Fibroblast of skin of left quadriceps (primary cell): ENCODE results near the gene RALGPS2.

Experiments
- DNase-seq, 2 experiments: peaks; one replicate each; pipeline ENCODE4 v3.0.0-alpha.2; 2013; ENCODE audit warnings: low read depth in 2 of 2

Gene RALGPS2

GRCh38 chr1:178918955-178919354, 193.9 kb downstream of the RALGPS2 start:
- DNase-seq = no peak

DNA sequence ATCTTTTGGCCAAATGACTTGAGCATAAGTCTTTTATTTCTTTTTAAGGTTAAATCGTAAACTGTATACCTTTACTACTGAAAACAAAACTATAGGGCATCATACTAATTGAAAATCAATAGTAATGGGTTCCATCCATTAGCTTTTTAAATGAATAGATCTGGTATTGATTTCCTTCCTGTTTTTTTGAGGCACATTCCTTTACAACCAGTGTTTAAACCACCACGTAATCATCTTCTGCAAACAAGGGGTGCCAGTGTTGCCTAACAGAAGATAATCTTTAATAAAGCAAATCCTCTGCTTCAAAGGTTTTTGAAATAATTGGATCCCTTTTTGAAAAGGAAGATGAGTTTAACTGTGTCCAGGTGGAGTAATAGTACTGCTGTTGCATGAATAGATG, 194.5 kb downstream of the RALGPS2 start:
- no peak for DNase-seq

DNA sequence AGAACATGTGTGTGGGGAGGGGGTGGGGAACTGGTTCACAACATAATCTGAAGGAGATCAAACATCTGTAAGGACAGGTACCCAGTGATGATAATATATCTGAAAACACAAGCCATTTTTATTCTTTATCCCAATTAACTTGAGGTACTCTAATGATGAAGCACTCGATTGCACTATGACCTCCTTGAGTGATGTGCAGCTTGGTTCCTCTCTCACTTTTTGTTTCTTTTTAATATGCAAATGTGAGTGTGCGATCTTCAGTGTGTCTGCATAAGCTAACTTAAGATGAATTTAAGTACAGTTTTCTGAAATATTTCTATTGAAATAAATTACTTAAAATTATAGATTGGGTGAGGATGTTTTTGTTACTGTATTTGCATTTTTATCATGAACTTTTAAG, 196.5 kb downstream of the RALGPS2 start:
- no peak for DNase-seq

- no peak for DNase-seq
These were observed 198.5 kb downstream of the RALGPS2 start for GRCh38 chr1:178923512-178923911.

GRCh38 chr1:178926046-178926445, 201.0 kb downstream of the RALGPS2 start:
- DNase-seq = no peak

- DNase-seq = no peak
These were observed 202.0 kb downstream of the RALGPS2 start for GRCh38 chr1:178927003-178927402.

DNA sequence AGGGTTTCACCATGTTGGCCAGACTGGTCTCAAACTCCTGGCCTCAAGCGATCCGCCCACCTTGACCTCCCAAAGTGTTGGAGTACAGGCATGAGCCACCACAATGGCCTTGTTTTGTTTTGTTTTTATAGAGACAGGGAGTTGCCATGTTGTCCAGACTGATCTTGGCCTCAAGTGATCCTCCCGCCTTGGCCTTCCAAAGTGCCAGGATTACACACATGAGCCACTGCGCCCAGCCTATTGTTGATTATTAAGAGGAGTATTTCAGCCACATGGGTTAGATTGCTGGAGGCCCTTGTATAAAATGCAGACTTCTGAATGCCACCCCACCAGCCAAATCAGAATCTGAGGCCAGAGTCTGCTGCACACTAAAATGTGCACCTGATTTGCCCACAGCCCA, 203.0 kb downstream of the RALGPS2 start:
- no peak for DNase-seq

- DNase-seq = no peak
These were observed 203.9 kb downstream of the RALGPS2 start for GRCh38 chr1:178928976-178929375.

DNA sequence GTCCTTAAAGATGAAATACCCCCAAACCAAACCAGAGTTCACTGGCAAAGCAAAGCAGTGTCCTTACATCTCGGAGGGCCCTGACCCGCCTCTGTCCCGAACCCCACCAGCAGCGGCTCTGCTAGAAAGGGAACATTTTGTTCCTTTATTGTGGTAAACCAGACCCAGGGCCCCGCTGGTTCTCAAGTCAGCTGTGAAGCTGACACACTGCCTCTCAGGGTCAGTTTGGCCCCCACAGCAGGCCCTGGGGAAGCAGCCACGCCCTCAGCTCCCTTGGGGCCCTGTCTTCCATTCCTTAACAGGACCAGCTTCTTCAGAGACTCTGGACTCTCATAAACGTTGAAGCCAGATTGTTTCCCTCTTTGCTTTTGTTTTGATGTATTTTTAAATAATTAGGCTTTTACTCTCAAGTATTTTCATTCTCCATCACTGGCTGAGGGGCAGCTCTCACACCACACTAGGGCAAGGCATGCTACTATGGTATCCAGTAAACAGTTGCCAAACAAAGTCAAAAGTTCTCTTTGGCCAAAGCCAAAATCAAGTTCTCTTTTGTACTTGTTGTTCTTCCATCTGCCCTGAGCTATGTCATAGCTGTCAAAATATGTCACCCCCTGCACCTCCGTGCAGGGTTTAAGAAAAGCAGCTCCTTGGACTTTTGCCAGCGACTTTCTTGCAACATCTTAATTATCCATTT, 207.0 kb downstream of the RALGPS2 start:
- peak; percentile 20 to 27 for DNase-seq

DNA sequence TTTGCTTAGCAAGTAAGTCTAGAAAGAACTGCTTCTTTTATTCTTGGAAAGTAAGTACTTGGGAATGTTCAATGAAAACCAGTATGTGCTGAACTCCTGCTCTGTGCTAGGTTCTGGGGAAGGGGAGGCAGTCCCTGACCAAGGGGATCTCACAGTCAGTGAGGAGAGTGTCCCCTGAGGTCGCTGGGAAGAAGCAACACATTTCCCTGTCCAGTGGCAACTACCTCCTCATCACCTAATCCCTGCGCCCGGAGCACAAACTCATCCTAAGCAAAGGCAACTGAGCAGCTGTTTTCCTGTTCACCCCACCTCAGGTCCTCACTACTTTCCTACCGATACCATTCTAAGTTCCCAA, 207.5 kb downstream of the RALGPS2 start:
- DNase-seq = no peak

DNA sequence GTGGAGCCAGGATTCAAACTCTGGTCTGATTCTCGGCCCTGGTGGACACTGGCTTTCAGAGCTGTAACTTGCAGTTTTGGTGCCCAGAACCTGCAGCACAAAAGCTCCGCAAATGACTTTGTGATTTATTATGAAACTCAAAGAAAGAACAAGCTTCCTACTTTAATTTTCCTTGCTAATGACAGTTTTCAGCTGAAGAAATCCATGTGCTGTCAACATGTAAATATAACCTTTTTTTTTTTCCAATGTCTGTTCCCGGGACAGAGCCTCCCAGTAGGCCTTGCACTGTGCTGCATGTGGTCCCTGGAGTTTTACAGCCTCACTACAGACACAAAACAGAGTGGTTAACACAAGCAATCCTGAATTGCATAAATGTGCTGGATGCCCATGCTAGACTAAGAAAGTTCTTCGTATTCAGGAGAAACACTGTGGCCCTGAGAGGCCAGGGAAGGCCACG, 208.1 kb downstream of the RALGPS2 start:
- no peak for DNase-seq

GRCh38 chr1:178933709-178934490, 208.9 kb downstream of the RALGPS2 start:
- no peak for DNase-seq

DNA sequence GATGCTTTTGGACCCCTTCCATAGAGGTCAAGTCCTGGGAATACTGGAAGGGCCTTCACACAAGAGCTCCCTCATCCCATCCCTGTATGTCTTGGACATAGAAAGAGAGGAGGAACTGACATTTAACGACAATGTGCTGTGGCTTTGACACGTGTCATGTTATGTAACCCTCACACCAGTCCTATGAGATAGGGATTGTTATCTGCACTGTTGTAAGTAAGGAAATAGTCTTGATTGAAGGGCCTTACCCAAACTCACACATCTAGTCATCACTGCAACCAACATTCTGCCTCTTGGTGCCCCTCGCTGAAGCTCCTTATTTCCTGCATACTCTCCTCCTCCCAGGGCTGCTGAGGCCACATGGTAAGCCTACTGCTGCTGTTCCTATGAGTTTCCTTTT, 209.5 kb downstream of the RALGPS2 start:
- DNase-seq = no peak

DNA sequence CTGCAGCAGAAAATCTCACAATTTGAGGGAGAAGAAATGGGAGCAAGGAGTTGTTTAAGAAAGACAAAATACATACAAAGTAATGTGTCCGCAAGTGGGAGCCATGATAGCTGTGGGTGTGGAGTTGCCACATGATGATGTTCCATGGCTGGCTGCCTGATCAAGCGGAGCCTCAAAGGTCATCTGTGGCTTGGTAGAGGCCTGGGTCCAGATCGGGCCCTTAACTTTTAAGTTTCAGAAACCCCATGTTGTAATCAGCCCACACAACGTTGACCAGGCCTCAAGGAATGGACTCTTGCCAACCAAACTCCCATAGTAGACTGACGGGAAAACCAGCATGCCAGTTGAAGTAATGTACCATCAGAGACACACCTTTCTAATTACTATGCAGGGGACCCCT, 210.6 kb downstream of the RALGPS2 start:
- no peak for DNase-seq

- DNase-seq = no peak
These were observed 212.7 kb downstream of the RALGPS2 start for GRCh38 chr1:178937695-178938094.

DNA sequence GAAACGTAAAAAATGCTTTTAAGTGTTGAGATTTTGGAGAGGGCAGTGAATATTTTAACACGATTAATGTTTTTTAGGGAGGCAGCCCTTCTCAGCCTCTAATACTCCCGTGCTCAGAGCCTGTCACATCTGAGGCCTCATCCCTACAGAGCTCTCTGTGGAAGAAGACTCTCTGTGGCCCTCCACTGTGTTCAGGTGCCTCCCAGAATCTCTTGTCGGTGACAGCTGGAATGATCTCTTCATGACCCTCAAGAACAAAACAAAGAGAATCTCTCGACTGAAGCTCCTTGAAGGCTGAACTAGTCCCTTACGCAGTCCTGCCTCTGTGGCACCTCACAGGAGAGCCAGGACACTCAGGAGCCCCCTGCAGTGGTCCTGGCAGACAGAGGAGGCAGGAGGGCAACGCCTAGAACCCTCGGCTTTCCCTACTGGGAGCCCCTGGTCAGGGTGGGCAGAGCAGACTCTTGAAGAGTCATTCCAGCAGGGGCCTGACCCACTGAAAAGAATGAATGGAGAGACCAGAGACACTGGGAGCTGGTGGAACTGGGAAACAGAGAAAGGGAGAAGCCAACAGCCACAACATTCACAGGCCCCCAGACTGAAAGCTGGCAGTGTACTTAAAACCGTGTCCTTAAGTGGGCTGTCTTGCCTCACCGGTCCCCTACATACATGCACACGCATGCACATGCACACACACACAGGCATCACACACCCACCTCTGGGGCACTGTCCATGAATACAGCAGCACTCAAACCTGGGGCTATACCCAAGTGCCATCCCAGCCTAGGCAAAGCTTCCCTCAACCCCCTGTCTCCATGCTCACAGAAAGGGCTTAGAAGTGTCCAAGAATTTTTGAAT, 213.3 kb downstream of the RALGPS2 start:
- no peak for DNase-seq

- DNase-seq = peak; percentile 60 to 64
These were observed 213.9 kb downstream of the RALGPS2 start for GRCh38 chr1:178938959-178939317.

DNA sequence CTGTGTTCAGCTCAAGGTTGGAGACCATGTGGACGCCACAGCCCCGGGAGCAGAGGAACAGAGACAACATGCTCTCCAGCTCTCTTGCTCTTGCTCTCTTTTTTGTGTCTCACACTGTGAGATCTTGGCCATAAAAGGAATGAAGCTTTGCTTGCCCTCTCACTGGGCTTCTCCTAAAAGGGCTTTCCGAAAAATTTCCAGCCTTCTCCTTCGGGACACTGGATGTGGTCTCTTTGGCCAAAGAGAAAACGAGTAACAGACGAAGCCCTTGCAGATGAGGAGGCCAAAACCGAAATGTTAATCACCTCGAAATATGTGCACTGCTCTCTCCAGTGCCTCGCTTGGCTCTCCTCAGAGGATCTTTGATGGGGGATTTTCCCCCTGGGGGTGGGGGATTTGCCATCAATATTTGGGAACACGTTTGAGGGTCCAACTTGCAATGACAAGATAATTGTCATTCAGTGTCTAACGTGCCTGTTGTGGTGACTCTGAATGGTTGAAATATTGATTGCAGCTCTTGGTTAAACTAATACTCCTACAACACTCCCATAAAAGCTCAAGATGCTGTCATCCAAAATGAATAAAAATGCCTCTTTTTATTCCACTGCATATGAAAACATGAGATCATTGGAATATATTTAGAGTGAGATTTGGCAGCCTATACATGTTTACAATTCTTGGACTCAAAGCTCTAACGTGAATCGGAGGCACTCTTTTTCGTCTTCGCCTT, 214.5 kb downstream of the RALGPS2 start:
- DNase-seq = peak; percentile 39 to 44

DNA sequence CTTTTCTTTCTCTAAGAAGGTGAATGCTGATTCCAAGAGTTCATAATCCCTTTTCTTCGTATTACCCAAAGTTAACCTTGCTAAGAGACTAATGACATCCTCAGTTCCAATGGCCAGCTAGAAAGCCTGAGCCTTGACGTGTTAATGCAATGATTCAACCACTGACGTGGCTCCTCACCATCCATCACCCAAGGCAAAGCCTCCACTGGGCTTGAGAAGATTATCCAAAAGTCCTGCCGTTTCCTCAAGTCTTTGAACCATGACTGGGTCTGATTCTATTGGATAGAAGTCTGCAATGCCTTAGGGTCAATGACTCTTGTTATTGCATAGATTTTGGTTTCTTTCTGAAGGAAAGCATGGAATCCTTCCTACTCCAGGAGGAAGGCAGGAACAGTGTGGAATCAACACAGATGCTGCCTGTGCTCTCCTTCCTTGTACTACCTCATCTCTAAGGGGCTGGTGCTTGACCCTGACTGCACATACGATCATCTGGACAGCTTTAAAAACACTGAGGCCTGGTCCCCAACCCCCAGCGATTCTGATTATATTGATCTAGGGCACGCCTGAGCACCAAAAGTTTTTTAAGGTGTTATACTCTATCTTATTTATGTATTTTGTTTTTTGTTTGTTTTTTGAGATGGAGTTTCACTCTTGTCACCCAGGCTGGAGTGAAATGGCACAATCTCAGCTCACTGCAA, 215.2 kb downstream of the RALGPS2 start:
- peak; percentile 21 to 34 for DNase-seq

GRCh38 chr1:178941261-178941689, 216.2 kb downstream of the RALGPS2 start:
- no peak for DNase-seq

GRCh38 chr1:178941849-178942248, 216.8 kb downstream of the RALGPS2 start:
- DNase-seq = no peak
